ENCODE measurements around the gene PHOSPHO2.

GRCh38 chr2:169716238-169716886 is 22.1 kb downstream of the PHOSPHO2 start:
- TF ChIP-seq, protein P1, sequence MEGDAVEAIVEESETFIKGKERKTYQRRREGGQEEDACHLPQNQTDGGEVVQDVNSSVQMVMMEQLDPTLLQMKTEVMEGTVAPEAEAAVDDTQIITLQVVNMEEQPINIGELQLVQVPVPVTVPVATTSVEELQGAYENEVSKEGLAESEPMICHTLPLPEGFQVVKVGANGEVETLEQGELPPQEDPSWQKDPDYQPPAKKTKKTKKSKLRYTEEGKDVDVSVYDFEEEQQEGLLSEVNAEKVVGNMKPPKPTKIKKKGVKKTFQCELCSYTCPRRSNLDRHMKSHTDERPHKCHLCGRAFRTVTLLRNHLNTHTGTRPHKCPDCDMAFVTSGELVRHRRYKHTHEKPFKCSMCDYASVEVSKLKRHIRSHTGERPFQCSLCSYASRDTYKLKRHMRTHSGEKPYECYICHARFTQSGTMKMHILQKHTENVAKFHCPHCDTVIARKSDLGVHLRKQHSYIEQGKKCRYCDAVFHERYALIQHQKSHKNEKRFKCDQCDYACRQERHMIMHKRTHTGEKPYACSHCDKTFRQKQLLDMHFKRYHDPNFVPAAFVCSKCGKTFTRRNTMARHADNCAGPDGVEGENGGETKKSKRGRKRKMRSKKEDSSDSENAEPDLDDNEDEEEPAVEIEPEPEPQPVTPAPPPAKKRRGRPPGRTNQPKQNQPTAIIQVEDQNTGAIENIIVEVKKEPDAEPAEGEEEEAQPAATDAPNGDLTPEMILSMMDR (IDR thresholded peaks at IDR 0.05): no peak
- TF ChIP-seq POLR2A (IDR thresholded peaks at IDR 0.05): no peak

All from heart left ventricle (tissue), 13 donors.